IMR-90 (cell line): ENCODE measurements around the gene BPGM. TPM values are rescaled to one million over a fixed set of nuclear protein-coding genes. Genes with fewer than 3 reads are reported as not detected.
A peak's percentile ranks its signal among the peaks of the same experiment; 100 is the strongest.

Experiments used
- ATAC-seq: fragments of 200-7000 bp; cut with Tn5 transposase; 2 replicates; pipeline ENCODE4 v1.9.1; 2020; ENCODE audit warnings: low read depth, mild to moderate bottlenecking, moderate library complexity
- BruUV-seq: library from RNA; stranded (reverse); fragments of 400-500 nt; replicated peaks from 2 replicates; lab custom pipeline; 2021; lab: Mats Ljungman, UMichigan
- CTCF ChIA-PET: fragments of 300-600 bp; formaldehyde crosslinking; extraction: SDS; loops from one replicate; lab custom pipeline; 2021; ENCODE audit warnings: antibody characterized with exemption; lab: Yijun Ruan, JAX
- POLR2A ChIA-PET: fragments of 300-600 bp; sonication (Branson Sonifier 250); formaldehyde crosslinking; loops from one replicate; lab custom pipeline; 2022; ENCODE audit warnings: antibody characterized with exemption; ENCODE audit not compliant: unreplicated experiment; lab: Charles Lee
- DNase-seq: peaks from one replicate; pipeline ENCODE4 v3.0.0; 2013
- H2AFZ ChIP-seq: replicated peaks from 2 replicates; pipeline ENCODE3; 2013; ENCODE audit warnings: low read length, mild to moderate bottlenecking; ENCODE audit not compliant: poor library complexity
- H2AK5ac ChIP-seq: 2 replicates; pipeline ENCODE4 v1.6.1; 2013; ENCODE audit warnings: low read depth, low read length, inconsistent platforms
- H2AK9ac ChIP-seq: replicated peaks from 2 replicates; pipeline ENCODE3; 2013; ENCODE audit warnings: mild to moderate bottlenecking, low read depth, low read length, moderate library complexity; ENCODE audit not compliant: poor library complexity
- H2BK120ac ChIP-seq: 2 replicates; pipeline ENCODE4 v1.6.1; 2013; ENCODE audit warnings: low read depth, low read length, inconsistent platforms
- H2BK15ac ChIP-seq: 3 replicates; pipeline ENCODE4 v1.6.1; 2013; ENCODE audit warnings: low read depth, low read length, inconsistent platforms
- H2BK20ac ChIP-seq: 2 replicates; pipeline ENCODE4 v1.6.1; 2013; ENCODE audit warnings: low read depth, mild to moderate bottlenecking, inconsistent platforms, low read length, moderate library complexity
- H2BK5ac ChIP-seq: 2 replicates; pipeline ENCODE4 v1.6.1; 2013; ENCODE audit warnings: mild to moderate bottlenecking, low read depth, low read length, inconsistent platforms; ENCODE audit not compliant: poor library complexity, severe bottlenecking
- H3K14ac ChIP-seq: replicated peaks from 2 replicates; pipeline ENCODE4 v1.6.1; 2013; ENCODE audit warnings: low read depth, low read length, inconsistent platforms
- H3K18ac ChIP-seq: 2 replicates; pipeline ENCODE4 v1.6.1; 2013; ENCODE audit warnings: low read depth, low read length, control low read depth
- H3K23ac ChIP-seq: 2 replicates; pipeline ENCODE4 v1.6.1; 2013; ENCODE audit warnings: low read depth, low read length, inconsistent platforms
- H3K27ac ChIP-seq: 2 replicates; pipeline ENCODE4 v1.5.1; 2013; ENCODE audit warnings: mild to moderate bottlenecking, control low read depth, low read length; ENCODE audit not compliant: insufficient read depth
- H3K27me3 ChIP-seq: 2 replicates; pipeline ENCODE4 v1.6.1; 2013; ENCODE audit warnings: low read length; ENCODE audit not compliant: control insufficient read depth, insufficient read depth
- H3K36me3 ChIP-seq: 2 replicates; pipeline ENCODE4 v1.6.1; 2013; ENCODE audit warnings: low read length, mixed read lengths; ENCODE audit not compliant: control insufficient read depth, insufficient read depth
- H3K4ac ChIP-seq: 2 replicates; pipeline ENCODE4 v1.6.1; 2013; ENCODE audit warnings: low read depth, low read length, inconsistent platforms
- H3K4me1 ChIP-seq: 2 replicates; pipeline ENCODE4 v1.6.1; 2013; ENCODE audit warnings: low read length, mixed read lengths; ENCODE audit not compliant: control insufficient read depth, insufficient read depth
- H3K4me2 ChIP-seq: 2 replicates; pipeline ENCODE4 v1.6.1; 2013; ENCODE audit warnings: low read depth, mild to moderate bottlenecking, control low read depth, low read length, moderate library complexity
- H3K4me3 ChIP-seq: 2 replicates; pipeline ENCODE4 v1.5.1; 2013; ENCODE audit warnings: low read depth, mild to moderate bottlenecking, control low read depth, low read length, moderate library complexity; ENCODE audit not compliant: insufficient read depth
- H3K56ac ChIP-seq: 2 replicates; pipeline ENCODE4 v1.6.1; 2013; ENCODE audit warnings: low read length, inconsistent platforms; ENCODE audit not compliant: insufficient read depth; ENCODE audit errors: extremely low read depth
- H3K79me1 ChIP-seq, 2 experiments: 2 replicates each; pipeline ENCODE4 v1.6.1; 2013; ENCODE audit warnings: low read length in 2 of 2, inconsistent platforms in 1 of 2, low read depth in 1 of 2
- H3K9ac ChIP-seq: 2 replicates; pipeline ENCODE4 v1.6.1; 2013; ENCODE audit warnings: low read depth, low read length, control low read depth
- H3K9me1 ChIP-seq: 2 replicates; pipeline ENCODE4 v1.6.1; 2013; ENCODE audit warnings: low read length, inconsistent platforms; ENCODE audit not compliant: insufficient read depth
- H3K9me3 ChIP-seq: 2 replicates; pipeline ENCODE4 v1.6.1; 2013; ENCODE audit warnings: low read length; ENCODE audit not compliant: control insufficient read depth, insufficient read depth
- H4K20me1 ChIP-seq: 2 replicates; pipeline ENCODE4 v1.6.1; 2013; ENCODE audit warnings: low read length, inconsistent platforms; ENCODE audit not compliant: insufficient read depth
- H4K5ac ChIP-seq: 2 replicates; pipeline ENCODE4 v1.6.1; 2013; ENCODE audit warnings: mild to moderate bottlenecking, low read depth, low read length, control low read depth
- H4K8ac ChIP-seq, 2 experiments: 2 replicates each; pipeline ENCODE4 v1.6.1; 2013; ENCODE audit warnings: low read depth in 2 of 2, low read length in 2 of 2, control low read depth in 1 of 2, inconsistent platforms in 1 of 2
- H4K91ac ChIP-seq: 2 replicates; pipeline ENCODE4 v1.6.1; 2013; ENCODE audit warnings: low read depth, low read length, inconsistent platforms; ENCODE audit not compliant: insufficient read depth
- FOS ChIP-seq: fragments of 150-350 bp; IDR thresholded peaks from 2 replicates; pipeline ENCODE4 v1.6.1; 2016; ENCODE audit warnings: low read depth, low read length
- MAFK ChIP-seq: IDR thresholded peaks from 2 replicates; pipeline ENCODE4 v1.6.1; 2012; ENCODE audit warnings: low read depth, low read length, improper control_type of control experiment
- NFE2L2 ChIP-seq: fragments of 150-350 bp; IDR thresholded peaks from 2 replicates; pipeline ENCODE4 v1.6.1; 2016; ENCODE audit warnings: low read depth, mild to moderate bottlenecking, low read length
- RAD21 ChIP-seq: IDR thresholded peaks from 2 replicates; pipeline ENCODE4 v1.6.1; 2012; ENCODE audit warnings: low read length, improper control_type of control experiment
- RFX5 ChIP-seq: IDR thresholded peaks from 2 replicates; pipeline ENCODE4 v1.8.0; 2012; ENCODE audit warnings: low read depth, mild to moderate bottlenecking, low read length, moderate library complexity
- SMC3 ChIP-seq: fragments of 150-350 bp; IDR thresholded peaks from 2 replicates; pipeline ENCODE4 v1.6.1; 2016; ENCODE audit warnings: low read depth, mild to moderate bottlenecking, antibody characterized with exemption, low read length, moderate library complexity
- WGBS, 2 experiments: methylation state at CpG; one replicate each; pipeline versions ENCODE4 v1.1.5 to v1.1.7; 2013; ENCODE audit warnings: missing lambda C conversion rate in 2 of 2; ENCODE audit not compliant: insufficient read length in 1 of 2; ENCODE audit errors: extremely low coverage in 2 of 2; 5-methylcytosine and 5-hydroxymethylcytosine counted together
- dilution Hi-C: fragments of 300-500 bp; cut with HindIII; formaldehyde crosslinking; loops from one replicate; pipeline ENCODE4 v1.14.3; 2018; ENCODE audit warnings: low sequenced_read_pairs; ENCODE audit not compliant: unreplicated experiment
- in situ Hi-C: fragments of 300-500 bp; cut with MboI; formaldehyde crosslinking; loops from 3 replicates; pipeline ENCODE4 v1.14.3; 2019; ENCODE audit warnings: low sequenced_read_pairs, inconsistent platforms, mixed read lengths
- intact Hi-C: fragments of 100-400 bp; cut with micrococcal nuclease; formaldehyde crosslinking; loops from 2 replicates; pipeline ENCODE4 v1.10.0; 2022
- polyA plus RNA-seq, 3 experiments: library from polyadenylated mRNA; depleted of rRNA; stranded (reverse); fragments of >200 nt; gene quantifications; 2 replicates each; pipeline ENCODE4 v1.2.3, GENCODE V29; 2012; ENCODE audit warnings: low replicate concordance in 1 of 3
- total RNA-seq: library from RNA; depleted of rRNA; stranded (reverse); fragments of >200 nt; gene quantifications from 2 replicates; pipeline ENCODE4 v1.2.3, GENCODE V29; 2012
- TF ChIP-seq, protein P1 (sequence below): conservative IDR thresholded peaks from 2 replicates; pipeline ENCODE4 v1.5.1; 2012; ENCODE audit warnings: mild to moderate bottlenecking, low read depth, low read length, improper control_type of control experiment

The BPGM gene
- total and polyA plus RNA-seq, 2 of the 4 experiments (the other 2 are of a cell fraction) = 18.8 to 20.0 TPM

DNA sequence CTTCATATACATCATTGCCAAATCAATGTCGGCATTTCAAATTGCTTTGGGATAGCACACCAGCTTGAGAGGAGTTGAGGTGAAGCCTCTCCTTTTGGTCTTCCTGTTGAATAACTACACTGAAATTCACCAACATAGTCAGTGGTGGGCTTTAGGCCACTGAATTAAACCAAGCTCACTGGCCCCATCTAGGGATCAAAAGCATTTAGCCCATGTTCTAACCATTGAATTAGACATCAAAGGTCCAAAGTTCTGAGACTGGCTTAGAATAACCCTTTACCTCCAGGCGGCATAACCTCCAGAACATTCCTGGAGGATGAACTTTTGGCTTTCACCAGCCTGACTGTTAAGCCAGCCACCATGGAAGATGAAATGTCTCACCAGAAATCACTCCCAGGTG is 54.6 kb downstream of the BPGM start:
- WGBS, 2 experiments = no CpG with 5 or more reads among the region's 2 CpGs
- no peak overlapping the region for H3K18ac ChIP-seq
- no peaks in the 10 kb centered on the region for H3K27me3 ChIP-seq
- H4K8ac ChIP-seq = no peak overlapping the region
- CTCF ChIA-PET = interaction anchor here (1.2 to 2.9 kb wide), 2 partner anchors 11 to 129 kb away, joined by 3 to 11 read pairs; no protein-coding TSS in a partner anchor
- POLR2A ChIA-PET = no interaction called here
- H3K9ac ChIP-seq = no peak overlapping the region
- H3K56ac ChIP-seq = no peak overlapping the region
- no peaks in the 10 kb centered on the region for H3K9me3 ChIP-seq
- H3K4me3 ChIP-seq = no peak overlapping the region
- no peak overlapping the region for H3K23ac ChIP-seq
- DNase-seq = peak; percentile 42
- ATAC-seq = 0 out of 2 replicates have a peak, but pooled peaks have one; percentile 36
- H3K36me3 ChIP-seq = no peaks in the 10 kb centered on the region
- H3K14ac ChIP-seq = no peak overlapping the region
- peak overlapping the region; percentile 35; the same call in 1 of the 2 replicates for H2AK5ac ChIP-seq
- H2AFZ ChIP-seq = no peak overlapping the region
- no TSS peak for BruUV-seq
- H3K4me2 ChIP-seq = no peak overlapping the region
- H4K5ac ChIP-seq = no peak overlapping the region
- no peaks in the 10 kb centered on the region for H4K20me1 ChIP-seq
- no peak overlapping the region for H2AK9ac ChIP-seq
- H3K27ac ChIP-seq = no peak overlapping the region
- H2BK5ac ChIP-seq = no peak overlapping the region
- TF ChIP-seq RAD21 (peak; percentile 54), NFE2L2 (no peak), SMC3 (peak; percentile 51), MAFK (no peak), FOS (no peak), RFX5 (no peak)
- TF ChIP-seq, protein P1, sequence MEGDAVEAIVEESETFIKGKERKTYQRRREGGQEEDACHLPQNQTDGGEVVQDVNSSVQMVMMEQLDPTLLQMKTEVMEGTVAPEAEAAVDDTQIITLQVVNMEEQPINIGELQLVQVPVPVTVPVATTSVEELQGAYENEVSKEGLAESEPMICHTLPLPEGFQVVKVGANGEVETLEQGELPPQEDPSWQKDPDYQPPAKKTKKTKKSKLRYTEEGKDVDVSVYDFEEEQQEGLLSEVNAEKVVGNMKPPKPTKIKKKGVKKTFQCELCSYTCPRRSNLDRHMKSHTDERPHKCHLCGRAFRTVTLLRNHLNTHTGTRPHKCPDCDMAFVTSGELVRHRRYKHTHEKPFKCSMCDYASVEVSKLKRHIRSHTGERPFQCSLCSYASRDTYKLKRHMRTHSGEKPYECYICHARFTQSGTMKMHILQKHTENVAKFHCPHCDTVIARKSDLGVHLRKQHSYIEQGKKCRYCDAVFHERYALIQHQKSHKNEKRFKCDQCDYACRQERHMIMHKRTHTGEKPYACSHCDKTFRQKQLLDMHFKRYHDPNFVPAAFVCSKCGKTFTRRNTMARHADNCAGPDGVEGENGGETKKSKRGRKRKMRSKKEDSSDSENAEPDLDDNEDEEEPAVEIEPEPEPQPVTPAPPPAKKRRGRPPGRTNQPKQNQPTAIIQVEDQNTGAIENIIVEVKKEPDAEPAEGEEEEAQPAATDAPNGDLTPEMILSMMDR = peak; percentile 50
- no peaks in the 10 kb centered on the region for H3K79me1 ChIP-seq
- no peaks in the 10 kb centered on the region for H3K9me1 ChIP-seq
- no peak overlapping the region for H2BK120ac ChIP-seq
- no peaks in the 10 kb centered on the region for H3K4me1 ChIP-seq
- no peak overlapping the region for H3K4ac ChIP-seq
- in situ Hi-C loops = no loop called here
- 0 out of 3 replicates have a peak overlapping the region, but pooled peaks have one; percentile 20 for H2BK15ac ChIP-seq
- dilution Hi-C loops = no loop called here
- intact Hi-C loops = no loop called here
- H2BK20ac ChIP-seq = no peak overlapping the region
- no peak overlapping the region for H4K91ac ChIP-seq
